SH-SY5Y (cell line): ENCODE measurements around the gene HRH3.

Experiments used
- GATA2 ChIP-seq: IDR thresholded peaks from 2 replicates; pipeline ENCODE4 v1.6.1; 2011; ENCODE audit warnings: mild to moderate bottlenecking, low read depth, low read length
- GATA3 ChIP-seq: IDR thresholded peaks from 2 replicates; pipeline ENCODE4 v1.6.1; 2011; ENCODE audit warnings: low read depth, mild to moderate bottlenecking, low read length, moderate library complexity

- TF ChIP-seq GATA3 (no peak), GATA2 (no peak)
Measured at GRCh38 chr20:62192635-62193034, 27.4 kb downstream of the HRH3 start.
